ENCODE data around the gene IKBKE.

GRCh38 chr1:206456577-206457370 is 13.5 kb upstream of the IKBKE start:
- TF ChIP-seq CTCF (optimal IDR thresholded peaks at IDR 0.05 in 1 of 3, IDR thresholded peaks at IDR 0.05 in 1 of 3, conservative IDR thresholded peaks at IDR 0.05 in 1 of 3; ENCODE audit: extremely low read depth in 1 of 3, insufficient read depth in 2 of 3, low read length in 3 of 3) (no peak), EZH2 (IDR thresholded peaks at IDR 0.05; ENCODE audit: low read length) (no peak)

All from keratinocyte (primary cell).